Stimulated activated CD8-positive, alpha-beta memory T cell treated with anti-CD3 and anti-CD28 coated beads, Interleukin-12 subunit alpha, Interleukin-12 subunit beta, amount 100 ng/mL, for 4 hours (primary cell): Measurements from ENCODE around the gene CCNG1.
"Not testable (repeated sequence)": the region's sequence is repeated elsewhere in the genome, so short reads cannot be mapped to it uniquely, and the experiment has no call there.

Experiments used
- DNase-seq: peaks from one replicate; pipeline ENCODE4 v3.0.0-alpha.2; 2020; ENCODE audit warnings: low read depth

CCNG1 gene

GRCh38 chr5:163444526-163444925 lies 7.1 kb downstream of the CCNG1 start:
- DNase-seq, result no peak

DNA sequence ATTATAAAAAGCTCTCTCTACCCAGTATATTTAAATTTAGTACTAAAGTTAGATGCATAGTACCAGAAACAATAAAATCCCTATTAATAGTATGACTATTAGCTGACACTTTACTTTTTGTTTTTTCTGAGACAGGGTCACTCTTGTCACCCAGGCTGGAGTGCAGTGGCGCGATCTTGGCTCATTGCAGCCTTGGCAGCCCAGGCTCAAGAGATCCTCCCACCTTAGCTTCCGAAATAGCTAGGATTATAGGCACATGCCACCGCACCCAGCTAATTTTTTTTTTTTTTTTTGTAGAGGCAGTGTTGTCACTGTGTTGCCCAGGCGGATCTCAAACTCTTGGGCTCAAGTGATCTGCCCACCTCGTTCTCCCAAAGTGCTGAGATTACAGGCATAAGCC lies 8.0 kb downstream of the CCNG1 start:
- DNase-seq, result no peak

DNA sequence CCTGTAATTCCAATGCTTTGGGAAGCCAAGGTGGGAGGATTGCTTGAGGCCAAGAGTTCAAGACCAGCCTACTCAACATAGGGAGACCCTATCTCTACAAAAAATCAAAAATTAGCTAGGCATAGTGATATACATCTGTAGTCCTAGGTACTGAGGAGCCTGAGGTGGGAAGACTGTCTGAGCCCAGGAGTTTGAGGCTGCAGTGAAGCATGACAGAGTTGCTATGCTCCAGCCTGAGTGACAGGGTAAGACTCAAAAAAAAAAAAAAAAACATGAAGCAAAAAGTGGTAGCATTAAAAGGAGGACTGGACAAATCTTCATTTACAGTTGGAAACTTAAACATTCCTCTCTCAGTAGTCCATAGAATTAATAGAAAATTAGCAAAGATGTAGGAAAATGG lies 9.8 kb downstream of the CCNG1 start:
- DNase-seq, result no peak

- no peak for DNase-seq
Measured at GRCh38 chr5:163447875-163448274, 10.5 kb downstream of the CCNG1 start.

- no peak for DNase-seq
Measured at GRCh38 chr5:163448491-163448890, 11.1 kb downstream of the CCNG1 start.

DNA sequence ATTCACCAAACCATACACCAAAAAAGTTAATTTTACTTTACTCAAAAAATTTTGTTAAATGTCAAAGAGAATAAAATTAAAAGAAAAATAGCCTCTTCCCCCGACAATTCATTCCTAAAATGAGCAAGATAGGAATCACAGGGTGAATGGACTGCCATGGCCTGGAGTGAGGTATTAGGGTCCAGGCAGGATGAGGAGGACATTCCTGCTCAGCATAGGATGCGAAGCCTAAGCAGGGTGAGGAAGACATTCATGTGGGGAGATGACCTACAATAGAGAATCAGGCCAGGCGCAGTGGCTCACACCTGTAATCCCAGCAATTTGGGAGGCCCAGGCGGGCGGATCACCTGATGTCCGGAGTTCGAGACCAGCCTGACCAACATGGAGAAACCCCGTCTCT lies 14.1 kb downstream of the CCNG1 start:
- DNase-seq, result no peak

- DNase-seq, result no peak
Measured at GRCh38 chr5:163453705-163454104, 16.3 kb downstream of the CCNG1 start.

- not testable (repeated sequence) for DNase-seq
Measured at GRCh38 chr5:163455406-163455805, 18.0 kb downstream of the CCNG1 start.

GRCh38 chr5:163456029-163456589 lies 18.7 kb downstream of the CCNG1 start:
- DNase-seq, result no peak

GRCh38 chr5:163456840-163457239 lies 19.4 kb downstream of the CCNG1 start:
- no peak for DNase-seq

DNA sequence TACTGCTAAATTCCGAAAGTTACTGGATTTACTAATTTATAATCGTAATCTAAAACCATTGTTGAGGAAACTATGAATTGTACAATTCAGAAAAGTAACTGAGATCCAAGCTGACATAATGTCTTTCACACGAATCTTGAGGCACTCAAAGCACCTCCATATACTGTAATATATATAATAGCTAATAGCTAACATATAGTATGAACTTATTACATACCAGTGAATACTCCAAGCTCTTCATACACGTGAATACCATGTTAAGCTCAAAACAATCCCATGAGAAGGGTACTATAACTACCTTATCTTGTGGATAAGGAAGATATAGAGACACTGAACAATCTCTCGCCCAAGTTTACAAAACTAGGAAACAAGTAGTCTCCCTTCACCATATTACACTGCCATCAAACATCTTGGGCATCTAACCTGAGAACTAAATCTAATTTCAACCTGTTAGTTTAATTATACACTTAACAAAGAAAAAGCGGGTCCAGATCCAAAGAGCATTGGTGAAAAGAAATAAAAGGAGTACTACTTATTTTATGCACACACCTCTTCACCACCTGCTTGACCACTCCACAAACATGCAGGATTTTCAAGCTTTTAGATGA lies 21.5 kb downstream of the CCNG1 start:
- no peak for DNase-seq

DNA sequence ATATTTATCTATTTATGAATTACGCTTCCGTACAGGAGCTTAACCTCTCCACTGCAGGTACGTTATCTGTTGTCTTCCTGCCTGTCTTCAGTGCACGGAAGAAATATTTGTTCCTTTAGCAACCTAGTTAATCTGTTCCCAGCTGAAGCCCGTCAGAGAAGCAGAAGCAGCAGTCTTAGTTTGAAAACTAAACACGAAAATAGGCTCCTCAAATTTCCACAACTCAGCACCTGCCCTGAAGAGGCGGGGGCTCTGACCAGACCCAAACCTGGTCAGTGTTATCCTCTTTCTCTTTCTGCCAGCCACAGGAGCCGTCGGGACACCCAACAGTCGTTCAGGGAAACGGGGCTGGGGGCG lies 22.0 kb downstream of the CCNG1 start:
- DNase-seq, result no peak

DNA sequence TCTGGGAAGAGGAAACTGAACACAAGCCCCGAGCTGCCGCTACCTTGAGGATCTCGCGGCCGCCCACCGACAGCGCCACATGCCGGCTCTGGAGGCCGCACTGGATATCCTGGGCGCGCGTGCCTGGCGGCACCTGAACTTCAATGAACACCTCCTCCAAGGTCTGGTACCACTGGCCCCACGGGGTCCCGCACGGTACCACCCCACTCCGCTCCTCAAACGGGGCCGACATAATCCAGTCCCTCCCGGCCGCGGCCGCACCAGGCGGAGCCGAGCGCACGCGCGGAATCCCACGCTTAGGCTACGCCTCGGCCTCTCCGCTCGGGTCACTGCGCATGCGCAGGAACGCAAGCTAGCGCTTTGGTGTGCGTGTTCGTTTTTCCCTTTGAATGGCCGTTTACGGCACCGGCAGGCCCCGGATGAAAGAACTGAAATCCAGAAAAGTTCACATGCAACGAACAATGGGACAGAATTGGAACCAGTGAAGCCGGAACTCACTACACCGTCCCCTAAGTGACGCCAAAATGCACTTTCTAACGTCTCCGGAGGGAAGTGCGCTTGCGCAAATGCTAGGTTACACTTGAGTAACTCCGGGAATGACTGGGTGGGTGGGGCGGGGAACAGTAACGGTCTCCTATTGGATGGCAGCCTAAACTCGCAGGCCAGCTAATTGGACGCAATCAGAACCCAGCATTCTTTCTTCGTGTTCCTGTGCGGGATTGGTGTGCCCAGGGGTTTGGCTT lies 22.6 kb downstream of the CCNG1 start, which contains the start of gene NUDCD2:
TSS of gene NUDCD2 (minus strand) at position 284 of the 743 bp plus-strand sequence. CDS start at position 232, 52 bp downstream.
- DNase-seq, result peak; percentile 91

- DNase-seq, result no peak
Measured at GRCh38 chr5:163460562-163461171, 23.3 kb downstream of the CCNG1 start, which contains the start of gene HMMR. TSS of gene HMMR (plus strand) at chr5:163460632. CDS start at chr5:163460693, 61 bp downstream.

- DNase-seq, result no peak
Measured at GRCh38 chr5:163463063-163463435, 25.7 kb downstream of the CCNG1 start.

DNA sequence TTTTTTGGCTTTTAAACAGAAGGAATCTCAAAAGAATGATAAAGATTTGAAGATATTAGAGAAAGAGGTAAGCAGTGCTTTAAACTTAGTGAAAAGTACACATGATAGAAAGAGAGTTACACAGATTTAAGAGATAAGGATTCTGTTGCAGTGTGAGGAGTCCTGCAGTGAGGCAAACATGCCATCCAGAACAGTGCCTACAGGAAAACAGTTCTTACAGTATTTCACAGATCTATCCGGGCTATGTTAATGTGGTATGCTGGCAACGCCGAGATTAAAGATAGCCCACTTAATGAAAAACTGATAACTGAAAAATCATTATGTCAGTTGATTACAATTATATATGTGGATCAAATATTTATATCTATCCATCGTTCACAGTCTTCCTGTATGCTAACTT lies 30.3 kb downstream of the CCNG1 start:
- no peak for DNase-seq

GRCh38 chr5:163473635-163474243 lies 36.3 kb downstream of the CCNG1 start:
- no peak for DNase-seq

GRCh38 chr5:163475411-163475810 lies 38.0 kb downstream of the CCNG1 start:
- DNase-seq, result no peak

- DNase-seq, result no peak
Measured at GRCh38 chr5:163478126-163478981, 41.0 kb downstream of the CCNG1 start.

DNA sequence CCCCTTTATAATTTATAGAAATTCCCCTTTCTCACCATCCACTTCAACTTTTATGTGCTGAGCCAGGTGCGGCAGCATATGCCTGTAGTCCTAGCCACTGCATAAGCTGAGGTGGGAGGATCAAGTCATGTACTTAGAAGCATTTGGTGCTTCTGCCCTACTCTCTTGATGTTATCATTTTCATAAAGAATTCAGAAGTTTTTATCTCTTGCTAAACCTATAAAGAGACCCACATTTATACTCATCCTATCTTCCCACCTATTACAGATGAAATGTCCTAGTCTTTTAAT lies 41.5 kb downstream of the CCNG1 start:
- DNase-seq, result no peak

- DNase-seq, result no peak
Measured at GRCh38 chr5:163489055-163489744, 51.8 kb downstream of the CCNG1 start.
